ENCODE data around the gene PCDHA4. TPM values are rescaled to one million over a fixed set of nuclear protein-coding genes. Genes with fewer than 3 reads are reported as not detected.
"Not testable (repeated sequence)": the region's sequence is repeated elsewhere in the genome, so short reads cannot be mapped to it uniquely, and the experiment has no call there.

The PCDHA4 gene
- total and polyA plus RNA-seq, 8 donors = 0.08 to 2.6 (median 1.1) TPM; not detected in 2

DNA sequence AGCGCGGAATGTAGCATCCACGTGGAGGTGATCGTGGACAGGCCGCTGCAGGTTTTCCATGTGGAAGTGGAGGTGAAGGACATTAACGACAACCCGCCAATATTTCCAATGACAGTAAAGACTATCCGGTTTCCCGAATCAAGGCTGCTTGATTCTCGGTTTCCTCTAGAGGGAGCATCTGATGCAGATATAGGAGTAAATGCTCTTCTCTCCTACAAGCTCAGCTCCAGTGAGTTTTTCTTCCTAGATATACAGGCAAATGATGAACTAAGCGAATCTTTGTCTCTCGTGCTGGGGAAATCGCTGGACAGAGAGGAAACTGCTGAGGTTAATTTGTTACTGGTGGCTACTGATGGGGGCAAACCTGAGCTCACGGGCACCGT, 11.6 kb upstream of the PCDHA4 start:
- intact Hi-C loops (cut with DNase I; ENCODE audit: low total_unique reads) = no loop called here
- no peak for TF ChIP-seq EP300 (IDR thresholded peaks at IDR 0.05)
- no peak for TF ChIP-seq POLR2AphosphoS5 (IDR thresholded peaks at IDR 0.05)
- TF ChIP-seq, protein P1, sequence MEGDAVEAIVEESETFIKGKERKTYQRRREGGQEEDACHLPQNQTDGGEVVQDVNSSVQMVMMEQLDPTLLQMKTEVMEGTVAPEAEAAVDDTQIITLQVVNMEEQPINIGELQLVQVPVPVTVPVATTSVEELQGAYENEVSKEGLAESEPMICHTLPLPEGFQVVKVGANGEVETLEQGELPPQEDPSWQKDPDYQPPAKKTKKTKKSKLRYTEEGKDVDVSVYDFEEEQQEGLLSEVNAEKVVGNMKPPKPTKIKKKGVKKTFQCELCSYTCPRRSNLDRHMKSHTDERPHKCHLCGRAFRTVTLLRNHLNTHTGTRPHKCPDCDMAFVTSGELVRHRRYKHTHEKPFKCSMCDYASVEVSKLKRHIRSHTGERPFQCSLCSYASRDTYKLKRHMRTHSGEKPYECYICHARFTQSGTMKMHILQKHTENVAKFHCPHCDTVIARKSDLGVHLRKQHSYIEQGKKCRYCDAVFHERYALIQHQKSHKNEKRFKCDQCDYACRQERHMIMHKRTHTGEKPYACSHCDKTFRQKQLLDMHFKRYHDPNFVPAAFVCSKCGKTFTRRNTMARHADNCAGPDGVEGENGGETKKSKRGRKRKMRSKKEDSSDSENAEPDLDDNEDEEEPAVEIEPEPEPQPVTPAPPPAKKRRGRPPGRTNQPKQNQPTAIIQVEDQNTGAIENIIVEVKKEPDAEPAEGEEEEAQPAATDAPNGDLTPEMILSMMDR (IDR thresholded peaks at IDR 0.05) = no peak
- no peak for TF ChIP-seq POLR2A (IDR thresholded peaks at IDR 0.05)
- peak overlapping the region in 1 of 4 donors; percentile 6 for H3K4me3 ChIP-seq
- DNase-seq = no peak
- no peaks in the 10 kb centered on the region for H3K36me3 ChIP-seq
- peaks cover 0 to 36% (median 11%) of the 10 kb centered on the region in 3 donors for H3K27me3 ChIP-seq
- H3K4me1 ChIP-seq = no peaks in the 10 kb centered on the region
- 20 to 30% (median 23%) methylated on average over 14 to 15 of the region's 15 CpGs for WGBS, 5 donors
- no peak overlapping the region for H3K27ac ChIP-seq
- H3K9me3 ChIP-seq = peaks cover 9 to 91% (median 68%) of the 10 kb centered on the region in 4 donors

DNA sequence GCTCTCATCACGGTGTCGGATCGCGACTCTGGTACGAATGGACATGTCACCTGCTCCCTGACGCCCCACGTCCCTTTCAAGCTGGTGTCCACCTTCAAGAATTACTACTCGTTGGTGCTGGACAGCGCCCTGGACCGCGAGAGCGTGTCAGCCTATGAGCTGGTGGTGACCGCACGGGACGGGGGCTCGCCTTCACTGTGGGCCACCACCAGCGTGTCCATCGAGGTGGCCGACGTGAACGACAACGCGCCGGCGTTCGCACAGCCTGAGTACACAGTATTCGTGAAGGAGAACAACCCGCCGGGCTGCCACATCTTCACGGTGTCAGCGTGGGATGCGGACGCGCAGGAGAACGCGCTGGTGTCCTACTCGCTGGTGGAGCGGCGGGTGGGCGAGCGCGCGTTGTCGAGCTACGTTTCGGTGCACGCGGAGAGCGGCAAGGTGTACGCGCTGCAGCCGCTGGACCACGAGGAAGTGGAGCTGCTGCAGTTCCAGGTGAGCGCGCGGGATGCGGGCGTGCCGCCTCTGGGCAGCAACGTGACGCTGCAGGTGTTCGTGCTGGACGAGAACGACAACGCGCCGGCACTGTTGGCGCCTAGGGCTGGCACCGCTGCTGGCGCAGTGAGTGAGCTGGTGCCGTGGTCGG, 10.7 kb upstream of the PCDHA4 start:
- H3K4me3 ChIP-seq; H3K4me1 ChIP-seq; DNase-seq; H3K36me3 ChIP-seq; intact Hi-C loops (cut with DNase I; ENCODE audit: low total_unique reads); H3K27ac ChIP-seq: not testable (repeated sequence)
- WGBS, 5 donors = 52 to 73% (median 55%) methylated on average over 35 to 72 of the region's 72 CpGs
- peaks cover 0 to 41% (median 11%) of the 10 kb centered on the region in 3 donors for H3K27me3 ChIP-seq
- H3K9me3 ChIP-seq = peaks cover 11 to 89% (median 69%) of the 10 kb centered on the region in 4 donors

DNA sequence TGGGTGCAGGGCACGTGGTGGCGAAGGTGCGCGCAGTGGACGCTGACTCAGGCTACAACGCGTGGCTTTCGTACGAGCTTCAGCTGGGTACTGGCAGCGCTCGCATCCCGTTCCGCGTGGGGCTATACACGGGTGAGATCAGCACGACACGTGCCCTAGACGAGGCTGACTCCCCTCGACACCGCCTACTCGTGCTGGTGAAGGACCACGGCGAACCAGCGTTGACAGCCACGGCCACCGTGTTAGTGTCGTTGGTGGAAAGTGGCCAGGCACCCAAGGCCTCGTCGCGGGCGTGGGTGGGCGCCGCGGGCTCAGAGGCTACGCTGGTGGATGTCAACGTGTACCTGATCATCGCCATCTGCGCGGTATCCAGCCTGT, 10.2 kb upstream of the PCDHA4 start:
- no peak for TF ChIP-seq POLR2AphosphoS5 (IDR thresholded peaks at IDR 0.05)
- TF ChIP-seq, protein P1 (IDR thresholded peaks at IDR 0.05) = no peak
- no peak for TF ChIP-seq POLR2A (IDR thresholded peaks at IDR 0.05)
- no peak for TF ChIP-seq EP300 (IDR thresholded peaks at IDR 0.05)
- Histone ChIP-seq H3K9me3 (peaks cover 16 to 89% (median 69%) of the 10 kb centered on the region in 4 donors), H3K36me3 (no peaks in the 10 kb centered on the region), H3K4me3 (no peak overlapping the region), H3K27ac (no peak overlapping the region), H3K4me1 (no peaks in the 10 kb centered on the region), H3K27me3 (peaks cover 0 to 46% (median 11%) of the 10 kb centered on the region in 3 donors)
- intact Hi-C loops (cut with DNase I; ENCODE audit: low total_unique reads) = no loop called here
- WGBS, 5 donors = 53 to 79% (median 62%) methylated on average over 23 to 39 of the region's 39 CpGs
- no peak for DNase-seq

DNA sequence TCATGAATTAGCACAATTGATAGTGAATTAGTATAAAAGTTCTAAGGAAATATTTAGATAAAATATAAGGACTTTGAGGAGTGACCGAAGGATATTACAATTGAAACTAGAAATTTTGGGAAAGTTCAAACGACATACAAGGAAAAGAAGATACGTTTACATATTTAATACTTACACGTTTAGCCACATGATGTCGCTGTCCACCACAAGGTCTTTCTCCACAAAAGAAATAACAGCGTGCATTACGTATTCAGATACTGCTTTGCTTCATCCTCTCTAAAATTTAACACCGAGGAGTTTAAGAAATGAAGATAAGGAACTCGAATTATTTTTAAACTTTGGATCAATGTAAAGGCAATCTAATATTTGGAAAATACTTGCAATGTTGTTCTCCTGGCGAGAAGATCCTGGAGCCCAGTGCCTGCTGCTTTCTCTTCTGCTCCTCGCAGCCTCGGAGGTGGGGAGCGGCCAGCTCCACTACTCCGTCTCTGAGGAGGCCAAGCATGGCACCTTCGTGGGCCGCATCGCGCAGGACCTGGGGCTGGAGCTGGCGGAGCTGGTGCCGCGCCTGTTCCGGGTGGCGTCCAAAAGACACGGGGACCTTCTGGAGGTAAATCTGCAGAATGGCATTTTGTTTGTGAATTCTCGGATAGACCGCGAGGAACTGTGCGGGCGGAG, 5.9 kb upstream of the PCDHA4 start, which contains the start of gene PCDHA3:
TSS of gene PCDHA3 (plus strand) at position 242 of the 678 bp plus-strand sequence.
- no peaks in the 10 kb centered on the region for H3K36me3 ChIP-seq
- DNase-seq = peak in 1 of 2 donors; percentile 38
- no peaks in the 10 kb centered on the region for H3K4me1 ChIP-seq
- peaks cover 0 to 45% (median 3%) of the 10 kb centered on the region in 3 donors for H3K27me3 ChIP-seq
- H3K27ac ChIP-seq = peak within 1 kb of the TSS in 1 of 5 donors; percentile 11
- WGBS, 5 donors = 20 to 29% (median 22%) methylated on average over 24 to 29 of the region's 29 CpGs
- H3K9me3 ChIP-seq = peaks cover 29 to 80% (median 51%) of the 10 kb centered on the region in 4 donors
- intact Hi-C loops (cut with DNase I; ENCODE audit: low total_unique reads) = no loop called here
- TF ChIP-seq, protein P1 (IDR thresholded peaks at IDR 0.05) = no peak
- TF ChIP-seq EP300 (IDR thresholded peaks at IDR 0.05) (no peak), POLR2A (IDR thresholded peaks at IDR 0.05) (no peak), POLR2AphosphoS5 (IDR thresholded peaks at IDR 0.05) (no peak)
- peak within 1 kb of the TSS in 2 of 4 donors; percentile 23 to 30 for H3K4me3 ChIP-seq
